Measurements from ENCODE around the gene LITAFD. TPM values are rescaled to one million over a fixed set of nuclear protein-coding genes. Genes with fewer than 3 reads are reported as not detected.

The LITAFD gene
- total RNA-seq, 1 donor from 2014 or later = not detected

DNA sequence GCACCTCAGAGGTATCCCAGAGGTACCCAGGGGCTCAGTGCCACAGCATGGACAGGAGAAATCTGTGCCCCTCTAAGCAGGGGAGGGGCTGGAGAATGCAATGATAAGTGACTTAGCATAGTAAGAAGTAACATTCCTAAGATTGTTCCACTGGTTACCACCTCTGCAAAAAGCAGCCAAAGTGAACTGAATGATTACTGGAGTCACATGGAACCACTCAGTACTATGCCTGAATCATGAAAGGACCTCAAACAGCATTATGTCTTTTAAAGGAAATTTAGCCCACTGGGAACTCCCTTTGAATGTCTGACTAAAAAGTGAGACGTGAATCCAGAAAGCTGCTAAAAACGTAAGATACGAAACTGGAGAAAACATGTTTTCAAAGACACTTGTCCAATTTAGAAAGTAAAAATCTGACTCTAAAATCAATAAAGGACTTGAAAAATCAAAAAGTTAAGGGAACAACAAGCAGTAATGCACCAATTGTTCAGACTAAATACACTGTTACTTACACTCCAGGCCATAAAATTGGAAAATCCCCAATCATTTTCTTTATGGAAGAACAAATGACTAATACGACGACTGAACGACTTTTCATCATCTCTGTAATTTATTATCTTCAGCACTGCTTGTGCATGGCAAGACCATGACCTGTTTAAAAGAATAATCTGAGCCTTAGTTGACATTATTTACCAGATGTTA is 38.6 kb downstream of the LITAFD start:
- Mint-ChIP-seq H3K36me3 (ENCODE audit: unreplicated experiment) (peaks cover 50% of the 10 kb centered on the region), H3K4me1 (ENCODE audit: unreplicated experiment) (peaks cover 4% of the 10 kb centered on the region), H3K27me3 (ENCODE audit: unreplicated experiment) (no peaks in the 10 kb centered on the region), H3K4me3 (ENCODE audit: unreplicated experiment) (no peak overlapping the region), H3K27ac (ENCODE audit: unreplicated experiment) (no peak overlapping the region), H3K9me3 (ENCODE audit: unreplicated experiment) (no peaks in the 10 kb centered on the region)
- no peak for DNase-seq (ENCODE audit: extremely low spot score, unreplicated experiment)
- TF ChIP-seq, protein P1, sequence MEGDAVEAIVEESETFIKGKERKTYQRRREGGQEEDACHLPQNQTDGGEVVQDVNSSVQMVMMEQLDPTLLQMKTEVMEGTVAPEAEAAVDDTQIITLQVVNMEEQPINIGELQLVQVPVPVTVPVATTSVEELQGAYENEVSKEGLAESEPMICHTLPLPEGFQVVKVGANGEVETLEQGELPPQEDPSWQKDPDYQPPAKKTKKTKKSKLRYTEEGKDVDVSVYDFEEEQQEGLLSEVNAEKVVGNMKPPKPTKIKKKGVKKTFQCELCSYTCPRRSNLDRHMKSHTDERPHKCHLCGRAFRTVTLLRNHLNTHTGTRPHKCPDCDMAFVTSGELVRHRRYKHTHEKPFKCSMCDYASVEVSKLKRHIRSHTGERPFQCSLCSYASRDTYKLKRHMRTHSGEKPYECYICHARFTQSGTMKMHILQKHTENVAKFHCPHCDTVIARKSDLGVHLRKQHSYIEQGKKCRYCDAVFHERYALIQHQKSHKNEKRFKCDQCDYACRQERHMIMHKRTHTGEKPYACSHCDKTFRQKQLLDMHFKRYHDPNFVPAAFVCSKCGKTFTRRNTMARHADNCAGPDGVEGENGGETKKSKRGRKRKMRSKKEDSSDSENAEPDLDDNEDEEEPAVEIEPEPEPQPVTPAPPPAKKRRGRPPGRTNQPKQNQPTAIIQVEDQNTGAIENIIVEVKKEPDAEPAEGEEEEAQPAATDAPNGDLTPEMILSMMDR (IDR thresholded peaks at IDR 0.05) = no peak

GRCh38 chr16:8921347-8921984 is 39.3 kb downstream of the LITAFD start:
- H3K27me3 Mint-ChIP-seq (ENCODE audit: unreplicated experiment) = no peaks in the 10 kb centered on the region
- H3K36me3 Mint-ChIP-seq (ENCODE audit: unreplicated experiment) = peaks cover 47% of the 10 kb centered on the region
- TF ChIP-seq, protein P1 (IDR thresholded peaks at IDR 0.05) = no peak
- no peak overlapping the region for H3K27ac Mint-ChIP-seq (ENCODE audit: unreplicated experiment)
- DNase-seq (ENCODE audit: extremely low spot score, unreplicated experiment) = no peak
- peaks cover 4% of the 10 kb centered on the region for H3K4me1 Mint-ChIP-seq (ENCODE audit: unreplicated experiment)
- no peaks in the 10 kb centered on the region for H3K9me3 Mint-ChIP-seq (ENCODE audit: unreplicated experiment)
- H3K4me3 Mint-ChIP-seq (ENCODE audit: unreplicated experiment) = no peak overlapping the region

GRCh38 chr16:8923199-8923598 is 41.0 kb downstream of the LITAFD start:
- no peak for DNase-seq (ENCODE audit: extremely low spot score, unreplicated experiment)
- Mint-ChIP-seq H3K9me3 (ENCODE audit: unreplicated experiment) (no peaks in the 10 kb centered on the region), H3K4me3 (ENCODE audit: unreplicated experiment) (no peak overlapping the region), H3K27ac (ENCODE audit: unreplicated experiment) (no peak overlapping the region), H3K4me1 (ENCODE audit: unreplicated experiment) (peaks cover 4% of the 10 kb centered on the region), H3K36me3 (ENCODE audit: unreplicated experiment) (peaks cover 37% of the 10 kb centered on the region), H3K27me3 (ENCODE audit: unreplicated experiment) (no peaks in the 10 kb centered on the region)
- TF ChIP-seq, protein P1 (IDR thresholded peaks at IDR 0.05) = no peak

GRCh38 chr16:8924214-8924613 is 42.1 kb downstream of the LITAFD start:
- no peak for DNase-seq (ENCODE audit: extremely low spot score, unreplicated experiment)
- Mint-ChIP-seq H3K4me1 (ENCODE audit: unreplicated experiment) (peaks cover 7% of the 10 kb centered on the region), H3K36me3 (ENCODE audit: unreplicated experiment) (peaks cover 32% of the 10 kb centered on the region), H3K9me3 (ENCODE audit: unreplicated experiment) (no peaks in the 10 kb centered on the region), H3K27ac (ENCODE audit: unreplicated experiment) (no peak overlapping the region), H3K27me3 (ENCODE audit: unreplicated experiment) (no peaks in the 10 kb centered on the region), H3K4me3 (ENCODE audit: unreplicated experiment) (no peak overlapping the region)
- TF ChIP-seq, protein P1 (IDR thresholded peaks at IDR 0.05) = no peak

- H3K4me1 Mint-ChIP-seq (ENCODE audit: unreplicated experiment) = peaks cover 10% of the 10 kb centered on the region
- TF ChIP-seq, protein P1 (IDR thresholded peaks at IDR 0.05) = no peak
- no peak overlapping the region for H3K4me3 Mint-ChIP-seq (ENCODE audit: unreplicated experiment)
- H3K9me3 Mint-ChIP-seq (ENCODE audit: unreplicated experiment) = no peaks in the 10 kb centered on the region
- no peaks in the 10 kb centered on the region for H3K27me3 Mint-ChIP-seq (ENCODE audit: unreplicated experiment)
- no peak overlapping the region for H3K27ac Mint-ChIP-seq (ENCODE audit: unreplicated experiment)
- H3K36me3 Mint-ChIP-seq (ENCODE audit: unreplicated experiment) = peaks cover 25% of the 10 kb centered on the region
- DNase-seq (ENCODE audit: extremely low spot score, unreplicated experiment) = no peak
Observed at GRCh38 chr16:8925455-8925854, 43.3 kb downstream of the LITAFD start.

Data from osteocyte (in vitro differentiated cells).